DMS79 treated with DMSO at 0.1 percent for 48 hours (cell line): ENCODE data around the gene ZSWIM1.
A peak's percentile ranks its signal among the peaks of the same experiment; 100 is the strongest.
"Not testable (repeated sequence)": the region's sequence is repeated elsewhere in the genome, so short reads cannot be mapped to it uniquely, and the experiment has no call there.

ENCODE experiments used
- DNase-seq: peaks from one replicate; lab custom pipeline; 2025; lab: John Stamatoyannopoulos, UW

ZSWIM1 gene

GRCh38 chr20:45890077-45890984 lies 9.3 kb downstream of the ZSWIM1 start:
- no peak for DNase-seq

- peak; percentile 10 for DNase-seq
Observed at GRCh38 chr20:45890985-45891983, 10.3 kb downstream of the ZSWIM1 start, which contains the start of the genes CTSA and NEURL2. CTSA (plus strand) TSS chr20:45891335; CDS start chr20:45891569, 234 bp downstream. NEURL2 (minus strand) TSS chr20:45891208; CDS start chr20:45890991, 217 bp downstream.

- no peak for DNase-seq
Observed at GRCh38 chr20:45892049-45892825, 11.2 kb downstream of the ZSWIM1 start.

- no peak for DNase-seq
Observed at GRCh38 chr20:45892828-45893500, 11.9 kb downstream of the ZSWIM1 start.

DNA sequence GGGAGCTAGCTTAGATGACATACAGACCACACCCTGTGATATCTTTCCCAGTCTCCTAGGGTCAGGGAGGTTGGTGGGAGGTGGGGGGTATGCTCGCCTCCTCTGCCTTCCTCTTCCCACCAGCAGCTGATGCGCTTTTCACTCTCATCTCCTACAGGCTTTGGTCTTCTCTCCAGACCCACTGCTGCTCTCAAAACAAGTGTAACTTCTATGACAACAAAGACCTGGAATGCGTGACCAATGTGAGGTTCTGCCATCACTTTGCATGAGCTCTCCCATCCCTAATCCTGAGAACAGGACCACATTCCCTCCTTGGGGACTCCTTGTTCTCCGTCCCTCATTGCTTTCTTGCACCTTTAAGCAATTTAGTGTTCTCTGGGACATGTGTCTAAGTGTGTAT lies 12.8 kb downstream of the ZSWIM1 start:
- no peak for DNase-seq

DNA sequence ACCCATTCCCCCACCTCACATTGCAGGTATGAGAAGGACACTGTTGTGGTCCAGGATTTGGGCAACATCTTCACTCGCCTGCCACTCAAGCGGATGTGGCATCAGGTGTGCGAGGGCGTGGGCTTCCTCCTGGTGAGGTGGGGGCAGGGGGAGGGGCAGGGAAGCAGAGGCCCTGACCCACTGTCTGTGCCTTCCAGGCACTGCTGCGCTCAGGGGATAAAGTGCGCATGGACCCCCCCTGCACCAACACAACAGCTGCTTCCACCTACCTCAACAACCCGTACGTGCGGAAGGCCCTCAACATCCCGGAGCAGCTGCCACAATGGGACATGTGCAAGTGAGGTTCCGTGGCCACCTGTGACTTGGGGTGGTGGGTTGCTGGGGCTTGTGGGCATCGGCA lies 13.8 kb downstream of the ZSWIM1 start:
- no peak for DNase-seq

DNA sequence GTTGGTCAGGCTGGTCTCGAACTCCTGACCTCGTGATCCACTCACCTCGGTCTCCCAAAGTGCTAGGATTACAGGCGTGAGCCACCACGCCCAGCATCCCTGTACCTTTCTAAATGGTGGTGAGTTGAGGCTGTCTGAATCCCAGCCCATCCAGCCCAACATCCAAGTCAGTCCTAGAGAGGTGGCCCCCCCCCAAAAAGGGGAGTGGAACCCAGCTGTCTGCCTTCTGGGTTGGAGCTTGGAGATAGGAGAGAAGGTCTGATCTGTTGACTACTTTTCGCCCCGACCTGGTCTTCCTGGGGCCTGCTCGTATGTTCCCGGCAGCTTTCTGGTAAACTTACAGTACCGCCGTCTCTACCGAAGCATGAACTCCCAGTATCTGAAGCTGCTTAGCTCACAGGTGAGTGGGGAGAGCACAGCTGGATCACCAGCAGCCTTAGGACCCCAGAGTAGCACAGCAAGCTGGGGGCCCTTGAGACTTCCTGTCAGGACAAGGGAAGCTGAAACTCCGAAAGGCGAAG lies 15.7 kb downstream of the ZSWIM1 start:
- DNase-seq, result no peak

DNA sequence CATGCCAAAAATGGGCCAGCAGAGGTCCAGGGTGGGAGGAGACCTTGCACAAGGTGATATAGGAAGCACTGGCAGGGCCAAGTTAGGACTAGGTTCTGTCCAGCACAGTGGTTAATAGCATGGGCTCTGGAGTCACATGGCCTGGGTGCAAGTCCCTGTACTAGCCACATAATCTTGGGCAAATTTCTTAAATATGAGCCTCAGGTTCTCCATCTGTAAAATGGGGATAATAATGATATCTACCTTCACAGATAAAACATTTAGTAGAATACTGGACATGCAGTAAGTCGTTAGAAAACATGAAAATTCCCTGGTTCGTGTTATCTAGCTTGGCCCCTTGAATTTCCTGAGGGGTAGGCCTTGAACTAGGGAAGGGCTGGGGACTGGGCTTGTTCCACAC lies 16.3 kb downstream of the ZSWIM1 start:
- no peak for DNase-seq

GRCh38 chr20:45897692-45898091 lies 16.7 kb downstream of the ZSWIM1 start:
- no peak for DNase-seq

DNA sequence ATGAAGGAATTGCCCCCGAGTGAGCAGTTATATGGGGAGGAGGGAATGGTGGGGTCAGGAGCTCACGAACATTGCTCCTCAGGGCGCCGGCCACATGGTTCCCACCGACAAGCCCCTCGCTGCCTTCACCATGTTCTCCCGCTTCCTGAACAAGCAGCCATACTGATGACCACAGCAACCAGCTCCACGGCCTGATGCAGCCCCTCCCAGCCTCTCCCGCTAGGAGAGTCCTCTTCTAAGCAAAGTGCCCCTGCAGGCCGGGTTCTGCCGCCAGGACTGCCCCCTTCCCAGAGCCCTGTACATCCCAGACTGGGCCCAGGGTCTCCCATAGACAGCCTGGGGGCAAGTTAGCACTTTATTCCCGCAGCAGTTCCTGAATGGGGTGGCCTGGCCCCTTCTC lies 17.3 kb downstream of the ZSWIM1 start:
- DNase-seq, result no peak

DNA sequence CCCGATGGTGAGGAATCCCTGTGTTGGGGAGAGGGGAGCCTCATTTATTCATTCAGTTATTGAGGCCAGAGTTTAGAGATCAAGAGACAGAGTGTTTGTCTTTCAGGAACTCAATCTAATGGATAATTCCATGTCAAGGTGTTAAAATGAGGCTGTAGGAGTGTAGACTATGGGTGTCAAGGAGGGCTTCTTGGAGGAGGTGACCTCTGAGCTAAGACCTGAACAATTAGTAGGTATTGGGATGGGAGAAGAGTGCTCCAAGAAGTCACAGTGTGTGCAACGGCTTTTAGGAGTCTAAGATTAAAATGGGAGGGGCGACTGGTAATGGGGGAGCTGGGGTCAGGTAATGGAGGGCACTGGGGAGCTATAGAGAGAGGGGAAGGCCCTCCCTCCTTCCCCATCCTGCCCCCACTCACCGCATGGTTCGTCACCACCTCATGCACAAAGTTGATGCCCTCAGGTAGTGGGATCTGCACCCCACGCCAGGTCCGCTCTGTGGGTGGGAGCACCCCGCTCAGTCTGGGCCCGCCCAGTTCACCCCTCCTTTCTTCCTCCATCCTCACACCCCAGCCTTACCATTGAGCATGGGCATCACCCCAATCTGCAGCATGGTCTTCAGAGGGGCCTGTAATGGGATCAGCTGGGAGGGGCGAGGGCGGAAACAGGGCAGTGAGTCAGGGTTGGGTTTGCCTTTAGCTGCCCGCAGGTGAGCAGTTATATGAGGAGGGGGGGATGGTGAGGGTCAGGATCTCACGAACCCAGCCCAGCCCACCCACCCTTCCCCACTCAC lies 18.2 kb downstream of the ZSWIM1 start:
- DNase-seq, result no peak

- DNase-seq, result not testable (repeated sequence)
Observed at GRCh38 chr20:45901332-45901731, 20.3 kb downstream of the ZSWIM1 start.

DNA sequence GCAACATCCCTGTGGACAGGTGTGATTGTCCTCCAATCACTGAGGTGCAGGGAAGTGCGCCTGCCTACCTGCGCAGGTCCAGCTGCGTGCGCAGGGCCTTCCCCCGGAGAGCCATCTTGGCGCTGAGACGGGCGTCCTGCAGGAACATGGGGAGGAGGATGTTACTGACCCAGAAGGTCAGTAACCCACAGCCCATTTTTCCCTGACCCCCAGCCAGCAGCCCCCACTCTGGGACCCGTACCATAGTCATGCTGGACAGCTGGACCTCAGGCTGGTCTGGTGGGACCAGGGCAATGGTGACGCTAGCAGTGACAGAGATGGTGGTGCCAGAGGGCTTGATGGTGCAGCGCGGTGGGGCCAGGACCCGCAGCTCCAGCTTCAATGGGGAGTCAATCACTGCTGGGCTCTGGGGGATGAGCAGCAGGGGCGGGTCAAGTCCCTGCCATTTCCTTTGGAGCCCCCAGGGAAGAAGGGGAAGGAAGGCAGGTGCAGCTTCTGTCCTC lies 21.2 kb downstream of the ZSWIM1 start:
- no peak for DNase-seq

DNA sequence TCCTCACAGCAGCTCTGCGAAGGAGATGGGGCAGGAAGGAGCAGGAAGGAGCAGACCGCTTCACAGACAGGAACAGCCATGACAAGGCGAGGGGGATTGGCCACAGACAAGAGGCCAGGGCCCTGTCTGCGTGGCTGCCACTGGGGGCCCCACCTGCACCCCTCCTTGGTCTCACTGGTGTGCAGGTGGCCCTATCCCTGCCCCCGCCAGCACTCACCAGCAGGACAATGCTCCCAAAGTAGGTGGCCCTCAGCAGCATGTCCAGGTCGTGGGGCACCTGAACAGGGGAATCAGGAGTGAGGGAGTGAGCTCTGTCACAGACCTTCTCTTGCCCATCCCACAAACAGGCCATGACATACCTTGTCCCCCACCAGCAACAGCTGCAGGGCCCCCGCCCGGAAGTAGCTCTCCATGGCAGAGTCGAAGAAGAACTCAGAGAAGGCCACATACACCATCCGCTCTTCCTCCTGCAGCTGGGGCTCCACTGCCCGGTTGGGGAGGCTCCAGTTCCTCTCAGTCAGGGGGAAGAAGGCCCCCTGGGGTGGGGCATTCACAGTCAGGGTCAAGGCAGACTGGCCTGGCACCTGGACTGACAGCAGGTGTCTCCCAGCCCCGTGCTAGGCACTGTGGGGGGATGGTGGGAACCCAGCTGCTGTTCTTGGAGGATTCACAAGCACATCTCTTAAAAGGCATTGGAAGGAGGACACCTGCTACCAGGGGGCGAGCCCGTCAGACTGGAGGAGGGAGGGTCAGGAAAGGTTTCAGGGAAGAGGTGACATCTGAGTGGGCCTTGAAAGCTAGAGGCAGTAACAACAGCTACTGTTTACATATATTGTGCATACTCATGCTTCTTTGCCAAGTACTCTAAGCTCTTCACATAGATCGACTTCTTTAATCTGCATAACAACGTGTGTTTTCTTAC lies 23.8 kb downstream of the ZSWIM1 start:
- no peak for DNase-seq

- no peak for DNase-seq
Observed at GRCh38 chr20:45905505-45906079, 24.6 kb downstream of the ZSWIM1 start.

- DNase-seq, result no peak
Observed at GRCh38 chr20:45907219-45907948, 26.4 kb downstream of the ZSWIM1 start.

DNA sequence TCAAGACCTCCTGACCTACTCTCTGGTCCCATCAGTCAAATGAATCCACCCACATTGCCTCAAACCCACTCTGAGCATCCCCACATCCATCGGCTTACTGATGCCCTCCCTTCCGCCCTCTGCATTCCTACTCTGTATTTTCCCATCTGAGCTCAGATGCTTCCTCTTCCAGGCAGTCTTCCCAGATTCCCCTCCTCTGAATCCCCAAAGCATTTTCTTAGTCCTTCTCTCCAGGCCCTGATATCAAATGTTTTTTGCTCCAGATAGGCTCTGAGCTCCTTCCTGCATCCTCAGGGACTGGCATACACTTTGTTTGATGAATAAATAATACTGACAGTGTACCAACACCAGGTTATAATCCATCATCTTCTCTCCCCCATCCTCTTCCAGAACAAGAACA lies 27.1 kb downstream of the ZSWIM1 start:
- DNase-seq, result no peak
